ENCODE data around the gene PRMT5. TPM values are rescaled to one million over a fixed set of nuclear protein-coding genes. Genes with fewer than 3 reads are reported as not detected.
"Not testable (repeated sequence)": the region's sequence is repeated elsewhere in the genome, so short reads cannot be mapped to it uniquely, and the experiment has no call there.

PRMT5 gene
- 100 to 1,000 TPM; 169 to 190 TPM for total RNA-seq

DNA sequence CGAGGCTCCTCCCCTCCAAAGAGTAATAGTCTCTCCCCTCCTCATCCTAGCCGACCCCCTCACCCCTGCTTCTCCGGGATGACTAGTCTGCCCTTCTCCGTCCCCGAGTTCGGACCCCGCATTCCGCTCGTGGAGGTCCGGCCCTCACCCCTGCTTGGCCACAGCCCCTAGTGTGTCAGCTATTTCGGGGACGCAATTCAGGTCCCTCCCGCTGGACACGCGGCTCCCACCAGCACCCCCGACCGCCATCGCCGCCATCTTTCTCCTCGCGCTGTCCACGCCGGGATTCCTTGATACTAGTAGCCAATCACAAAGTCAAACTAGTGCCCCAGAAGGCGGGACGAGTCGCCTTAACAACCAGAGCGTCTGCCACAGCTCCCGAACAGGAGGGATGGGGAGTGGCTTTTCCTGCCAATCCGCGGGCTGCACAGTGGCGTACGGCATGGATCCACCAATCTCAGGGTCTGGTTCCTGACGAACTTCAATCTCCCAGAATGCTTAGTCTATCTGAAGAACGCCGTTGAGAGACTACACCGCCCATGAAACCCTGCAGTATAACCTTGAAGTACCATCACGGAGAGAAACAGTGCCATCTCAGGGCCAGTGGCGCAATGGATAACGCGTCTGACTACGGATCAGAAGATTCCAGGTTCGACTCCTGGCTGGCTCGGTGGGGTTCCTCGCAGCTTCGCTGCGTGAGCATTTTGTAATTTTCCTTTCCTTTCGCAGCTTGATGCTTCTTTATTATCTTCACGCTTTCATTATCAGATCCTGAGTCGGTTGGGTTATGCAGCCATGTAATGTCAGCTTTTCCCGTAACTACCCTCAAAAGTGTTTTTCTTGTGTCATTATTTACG lies at the start of gene PRMT5:
Gene PRMT5, minus strand, starts transcription at position 273 of the 857 bp plus-strand sequence. Its CDS starts 15 bp downstream, at position 258.
- Mint-ChIP-seq H3K4me1 (peaks cover 31% of the 10 kb centered on the region), H3K9me3 (no peaks in the 10 kb centered on the region), H3K27me3 (no peaks in the 10 kb centered on the region), H3K36me3 (peaks cover 36% of the 10 kb centered on the region), H3K27ac (no peak within 1 kb of the TSS), H3K4me3 (no peak within 1 kb of the TSS)
- DNase-seq: peak; percentile 97

DNA sequence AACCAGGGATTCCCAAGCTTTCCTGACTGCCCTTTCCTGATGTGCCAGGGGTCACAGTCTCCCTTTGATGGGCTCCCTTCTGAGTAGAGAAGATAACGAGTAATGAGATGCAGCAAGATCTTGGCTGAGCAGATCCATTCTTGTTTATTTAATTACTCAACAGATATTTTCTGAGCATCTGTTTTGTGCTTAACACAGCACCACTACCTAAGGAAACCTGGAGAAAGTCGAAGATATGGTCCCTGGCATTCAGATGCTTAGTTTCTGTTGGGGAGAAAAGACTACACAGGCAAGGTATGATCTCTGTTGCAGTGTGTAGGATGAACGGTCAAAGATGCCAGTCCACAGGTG lies 49.3 kb upstream of the PRMT5 start:
- H3K4me3 Mint-ChIP-seq: no peak overlapping the region
- no peak overlapping the region for H3K27ac Mint-ChIP-seq
- peaks cover 4% of the 10 kb centered on the region for H3K27me3 Mint-ChIP-seq
- DNase-seq: no peak
- no peaks in the 10 kb centered on the region for H3K9me3 Mint-ChIP-seq
- no peaks in the 10 kb centered on the region for H3K36me3 Mint-ChIP-seq
- H3K4me1 Mint-ChIP-seq: peaks cover 5% of the 10 kb centered on the region

GRCh38 chr14:22977684-22978486 lies 48.7 kb upstream of the PRMT5 start:
- Mint-ChIP-seq H3K9me3 (no peaks in the 10 kb centered on the region), H3K27ac (no peak overlapping the region), H3K4me3 (no peak overlapping the region), H3K4me1 (peaks cover 5% of the 10 kb centered on the region), H3K27me3 (peaks cover 4% of the 10 kb centered on the region), H3K36me3 (no peaks in the 10 kb centered on the region)
- DNase-seq: no peak

- H3K4me3 Mint-ChIP-seq: no peak overlapping the region
- H3K36me3 Mint-ChIP-seq: no peaks in the 10 kb centered on the region
- H3K27me3 Mint-ChIP-seq: peaks cover 4% of the 10 kb centered on the region
- H3K27ac Mint-ChIP-seq: no peak overlapping the region
- peaks cover 5% of the 10 kb centered on the region for H3K4me1 Mint-ChIP-seq
- no peak for DNase-seq
- no peaks in the 10 kb centered on the region for H3K9me3 Mint-ChIP-seq
Measured at GRCh38 chr14:22977434-22977683, 48.2 kb upstream of the PRMT5 start.

- H3K4me3 Mint-ChIP-seq: no peak overlapping the region
- H3K27me3 Mint-ChIP-seq: peaks cover 4% of the 10 kb centered on the region
- H3K4me1 Mint-ChIP-seq: peaks cover 5% of the 10 kb centered on the region
- DNase-seq: no peak
- no peaks in the 10 kb centered on the region for H3K9me3 Mint-ChIP-seq
- no peaks in the 10 kb centered on the region for H3K36me3 Mint-ChIP-seq
- H3K27ac Mint-ChIP-seq: no peak overlapping the region
Measured at GRCh38 chr14:22976620-22977433, 47.7 kb upstream of the PRMT5 start.

DNA sequence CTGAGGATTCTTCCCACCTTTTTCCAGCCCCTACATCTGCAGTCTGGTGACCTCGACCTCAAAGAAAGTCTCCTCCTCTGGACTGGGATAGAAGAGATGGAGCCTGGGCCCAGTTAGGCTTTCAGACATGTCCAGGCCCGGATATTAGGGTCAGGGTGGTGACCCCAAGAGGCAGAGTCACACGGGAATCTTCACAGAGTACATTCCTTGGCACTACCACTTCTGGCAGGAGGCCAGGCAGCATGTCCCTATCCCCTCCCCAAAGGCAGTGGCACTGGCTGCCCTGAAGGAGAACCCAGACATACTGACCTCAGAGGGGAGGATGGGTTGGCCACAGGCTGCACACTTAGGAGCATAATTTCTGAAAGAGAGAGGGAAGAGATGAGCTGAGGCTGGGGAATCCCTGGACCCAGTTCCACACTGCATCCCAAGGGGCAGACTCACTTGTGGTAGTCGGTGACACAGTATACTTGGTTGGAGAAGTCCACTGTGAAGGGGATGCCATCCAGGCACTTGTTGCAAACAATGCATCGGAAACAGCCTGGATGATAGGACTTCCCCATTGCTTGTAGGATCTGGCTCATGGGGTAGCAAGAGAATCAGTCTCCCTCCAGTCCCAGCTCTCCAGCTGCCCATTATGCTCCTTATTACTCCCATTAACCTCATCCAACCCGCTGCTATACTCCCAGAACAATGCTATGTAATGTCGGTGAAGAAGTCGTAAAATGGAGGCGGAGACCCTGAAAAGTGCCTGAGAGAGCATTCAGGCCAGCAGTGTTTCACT lies 45.5 kb upstream of the PRMT5 start:
- H3K27ac Mint-ChIP-seq: no peak overlapping the region
- H3K9me3 Mint-ChIP-seq: no peaks in the 10 kb centered on the region
- no peaks in the 10 kb centered on the region for H3K27me3 Mint-ChIP-seq
- H3K4me3 Mint-ChIP-seq: no peak overlapping the region
- no peaks in the 10 kb centered on the region for H3K4me1 Mint-ChIP-seq
- H3K36me3 Mint-ChIP-seq: no peaks in the 10 kb centered on the region
- DNase-seq: no peak

DNA sequence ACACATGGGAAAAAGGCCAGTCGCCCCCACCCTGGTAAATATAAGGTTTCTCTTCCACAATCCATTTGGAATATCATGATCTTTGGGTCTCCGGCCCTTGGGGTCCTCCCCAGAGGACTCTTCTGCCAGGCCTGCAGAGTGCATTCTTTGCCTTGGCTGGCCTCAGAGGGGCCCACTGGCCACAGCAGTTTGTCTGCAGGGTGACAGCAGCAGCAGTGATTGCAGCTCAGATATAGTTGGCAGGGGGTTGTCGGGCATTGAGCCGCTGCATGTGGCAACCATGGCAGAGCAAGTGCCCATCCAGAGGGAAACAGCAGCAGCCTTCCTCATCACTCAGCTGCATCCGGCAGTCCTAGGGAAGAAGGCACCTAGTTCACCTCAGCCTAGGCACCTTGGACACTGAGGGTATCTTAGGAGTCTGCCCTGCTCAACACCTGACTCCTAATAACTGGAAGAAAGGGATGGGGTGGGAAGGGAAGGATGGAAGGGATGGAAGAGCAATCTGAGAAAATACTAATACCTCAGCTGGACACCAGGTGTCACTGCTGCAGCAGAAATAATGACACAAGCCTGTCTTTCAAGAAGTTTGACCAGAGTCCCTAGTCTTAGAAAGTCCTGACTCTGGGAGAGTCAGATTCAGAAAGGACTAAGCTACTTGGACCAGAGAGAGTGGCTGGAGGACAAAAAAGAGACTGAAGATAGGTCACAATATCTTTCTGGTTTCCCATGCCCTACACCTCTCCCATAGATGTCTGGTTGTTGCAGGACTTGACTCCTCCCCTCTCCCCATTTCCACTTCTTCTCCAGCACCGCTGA lies 44.2 kb upstream of the PRMT5 start:
- H3K36me3 Mint-ChIP-seq: no peaks in the 10 kb centered on the region
- DNase-seq: peak; percentile 14
- no peaks in the 10 kb centered on the region for H3K27me3 Mint-ChIP-seq
- no peak overlapping the region for H3K4me3 Mint-ChIP-seq
- H3K27ac Mint-ChIP-seq: no peak overlapping the region
- no peaks in the 10 kb centered on the region for H3K9me3 Mint-ChIP-seq
- no peaks in the 10 kb centered on the region for H3K4me1 Mint-ChIP-seq

- Mint-ChIP-seq H3K9me3 (no peaks in the 10 kb centered on the region), H3K4me1 (no peaks in the 10 kb centered on the region), H3K36me3 (no peaks in the 10 kb centered on the region), H3K4me3 (no peak overlapping the region), H3K27ac (no peak overlapping the region), H3K27me3 (no peaks in the 10 kb centered on the region)
- no peak for DNase-seq
Measured at GRCh38 chr14:22972313-22972930, 43.2 kb upstream of the PRMT5 start.

DNA sequence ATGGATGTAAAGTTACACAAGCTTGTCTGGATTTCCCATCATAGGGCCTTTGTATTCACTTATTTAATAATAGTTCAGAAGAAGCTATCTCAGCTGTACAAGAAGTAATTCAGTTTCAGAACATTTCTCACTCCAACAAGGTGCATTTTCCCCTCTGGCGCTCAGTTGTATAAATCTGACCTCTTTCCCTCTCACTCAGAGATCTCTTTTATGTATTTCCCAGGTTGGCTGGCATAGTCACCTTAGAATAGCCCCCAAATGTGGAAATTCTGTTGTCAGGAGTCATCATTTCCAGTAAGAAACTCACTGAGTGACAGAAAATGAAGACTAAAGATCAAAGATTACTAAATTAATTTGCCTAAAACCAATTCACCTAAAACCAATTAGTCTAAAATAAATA lies 42.0 kb upstream of the PRMT5 start:
- Mint-ChIP-seq H3K36me3 (no peaks in the 10 kb centered on the region), H3K9me3 (no peaks in the 10 kb centered on the region), H3K27ac (no peak overlapping the region), H3K4me1 (no peaks in the 10 kb centered on the region), H3K27me3 (no peaks in the 10 kb centered on the region), H3K4me3 (no peak overlapping the region)
- no peak for DNase-seq

DNA sequence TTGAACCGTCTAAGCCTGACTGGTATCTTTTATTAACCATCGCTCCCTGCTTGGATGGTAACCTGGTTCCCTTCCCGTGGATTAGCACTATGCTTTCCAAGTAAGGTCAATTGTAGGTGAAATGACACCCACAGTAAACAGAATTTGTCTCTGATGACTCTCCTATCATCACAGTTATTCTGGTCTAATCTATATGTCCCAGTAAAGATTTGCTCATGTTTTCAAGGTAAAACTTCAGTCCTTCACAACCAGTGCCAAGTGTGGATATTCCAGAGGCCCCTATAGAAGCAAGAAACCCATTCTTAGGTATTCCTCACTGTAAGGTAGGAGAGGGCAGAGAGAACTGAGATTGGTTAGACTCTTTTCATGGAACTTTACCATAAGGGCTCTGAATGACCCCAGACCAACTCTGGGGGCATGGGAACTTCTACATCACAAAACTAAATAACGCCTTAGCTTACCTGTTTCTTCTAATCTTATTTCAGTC lies 37.6 kb upstream of the PRMT5 start:
- H3K36me3 Mint-ChIP-seq: no peaks in the 10 kb centered on the region

DNA sequence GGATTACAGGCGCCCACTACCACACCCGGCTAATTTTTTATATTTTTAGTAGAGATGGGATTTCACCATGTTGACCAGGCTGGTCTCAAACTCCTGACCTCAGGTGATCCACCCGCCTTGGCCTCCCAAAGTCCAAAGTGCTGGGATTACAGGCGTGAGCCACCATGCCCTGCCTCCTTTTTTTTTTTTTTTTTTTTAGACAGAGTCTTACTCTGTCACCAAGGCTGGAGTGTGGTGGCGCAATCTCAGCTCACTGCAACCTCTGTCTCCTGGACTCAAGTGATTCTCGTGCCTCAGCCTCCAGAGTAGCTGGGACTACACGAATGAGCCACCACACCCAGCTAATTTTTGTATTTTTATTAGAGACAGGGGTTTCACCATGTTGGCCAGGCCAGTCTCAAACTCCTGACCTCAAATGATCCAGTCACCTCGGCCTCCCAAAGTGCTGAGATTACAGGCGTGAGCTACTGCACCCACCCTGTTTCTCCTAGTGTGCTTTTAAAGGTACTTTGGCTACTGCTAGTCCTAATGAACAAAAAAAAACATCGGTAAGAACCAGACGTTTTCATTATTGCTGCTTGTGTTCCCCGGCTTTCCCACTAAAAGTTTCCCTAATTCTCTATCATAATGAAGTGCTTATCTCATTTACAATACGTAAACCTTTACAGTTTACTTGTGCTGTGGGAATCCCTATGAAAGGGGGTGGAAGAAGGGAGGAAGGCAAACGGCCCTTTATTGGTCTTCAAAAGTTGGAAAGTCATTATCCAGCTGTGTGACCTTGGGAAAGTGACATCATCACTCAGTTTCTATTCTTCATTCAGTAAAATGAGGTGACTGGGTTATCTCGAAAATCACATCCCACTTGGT lies 37.0 kb upstream of the PRMT5 start:
- H3K4me1 Mint-ChIP-seq, H3K27me3 Mint-ChIP-seq: not testable (repeated sequence)

More for the DNA sequence above, 37.6 kb upstream of the PRMT5 start:
- Mint-ChIP-seq H3K4me3 (no peak overlapping the region), H3K9me3 (no peaks in the 10 kb centered on the region), H3K27me3 (no peaks in the 10 kb centered on the region), H3K4me1 (no peaks in the 10 kb centered on the region), H3K27ac (no peak overlapping the region)
- no peak for DNase-seq

DNA sequence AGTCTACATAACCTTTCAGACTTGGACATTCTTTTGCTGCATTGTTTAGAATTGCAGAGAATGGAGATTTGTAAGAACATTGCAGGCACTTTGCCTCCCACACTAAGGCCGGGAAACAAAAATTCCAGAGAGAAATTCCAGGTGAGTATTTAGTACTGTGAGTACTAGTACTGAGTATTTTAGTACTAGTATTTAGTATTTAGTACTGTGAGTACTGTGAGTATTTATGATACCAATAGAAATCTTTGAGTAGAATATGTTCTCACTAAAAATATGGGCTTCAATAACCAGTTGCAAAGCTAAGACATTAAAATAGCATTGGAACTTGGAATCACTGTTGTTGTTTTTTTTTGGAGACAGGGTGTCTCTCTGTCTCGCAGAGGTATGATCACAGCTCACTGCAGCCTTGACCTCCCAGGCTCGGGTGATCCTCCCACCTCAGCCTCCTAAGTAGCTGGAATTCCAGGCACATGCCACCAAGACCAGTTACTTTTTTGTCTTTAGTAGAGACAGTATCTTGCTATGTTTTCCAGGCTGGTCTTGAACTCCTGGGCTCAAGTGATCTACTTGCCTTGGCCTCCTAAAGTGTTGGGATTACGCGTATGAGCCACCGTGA lies 33.0 kb upstream of the PRMT5 start:
- no peaks in the 10 kb centered on the region for H3K36me3 Mint-ChIP-seq
- H3K9me3 Mint-ChIP-seq: no peaks in the 10 kb centered on the region
- H3K27me3 Mint-ChIP-seq: no peaks in the 10 kb centered on the region
- no peak for DNase-seq
- no peak overlapping the region for H3K4me3 Mint-ChIP-seq
- H3K27ac Mint-ChIP-seq: no peak overlapping the region
- H3K4me1 Mint-ChIP-seq: peaks cover 3% of the 10 kb centered on the region

More for the DNA sequence above, 37.0 kb upstream of the PRMT5 start:
- H3K9me3 Mint-ChIP-seq, H3K27ac Mint-ChIP-seq, H3K4me3 Mint-ChIP-seq, DNase-seq, H3K36me3 Mint-ChIP-seq: not testable (repeated sequence)
